K562 (cell line): Measurements from ENCODE around the gene SPEM2.

Experiments
- BCLAF1 ChIP-seq, 2 experiments: fragments of 450-650 bp in 1 of 2; IDR thresholded peaks; 2 replicates each; pipeline ENCODE4 v1.6.1; 2011 to 2017; ENCODE audit warnings: low read depth in 2 of 2, antibody characterized with exemption in 1 of 2, borderline replicate concordance in 1 of 2, low read length in 1 of 2, mild to moderate bottlenecking in 1 of 2, mixed read lengths in 1 of 2; ENCODE audit not compliant: control insufficient read depth in 1 of 2
- CBX1 ChIP-seq: sonication (generic); IDR thresholded peaks from 2 replicates; pipeline ENCODE4 v1.6.1; 2016; ENCODE audit warnings: antibody characterized with exemption, low read depth, mild to moderate bottlenecking
- CBX8 ChIP-seq: fragments of 200-600 bp; sonication (generic); IDR thresholded peaks from 2 replicates; pipeline ENCODE4 v1.6.1; 2012; ENCODE audit warnings: borderline replicate concordance, mixed run types, low read depth, mild to moderate bottlenecking, moderate library complexity, mixed read lengths, low read length, control low read depth, inconsistent platforms; ENCODE audit not compliant: poor library complexity, severe bottlenecking; ENCODE audit errors: extremely low read depth
- FOXK1 ChIP-seq: sonication (generic); formaldehyde crosslinking; IDR thresholded peaks from 2 replicates; pipeline ENCODE4 v1.8.0; 2022; ENCODE audit warnings: missing genetic modification reagents, mild to moderate bottlenecking, borderline replicate concordance
- POLR2AphosphoS5 ChIP-seq: IDR thresholded peaks from 2 replicates; pipeline ENCODE4 v1.6.1; 2011; ENCODE audit warnings: mild to moderate bottlenecking, low read depth, low read length, moderate library complexity; ENCODE audit not compliant: control insufficient read depth, insufficient read depth
- SIN3A ChIP-seq, 2 experiments: fragments of 150-350 bp in 1 of 2; IDR thresholded peaks; 2 replicates each; pipeline ENCODE4 v1.6.1; 2011 to 2016; ENCODE audit warnings: borderline replicate concordance in 2 of 2, low read depth in 2 of 2, low read length in 2 of 2, mild to moderate bottlenecking in 2 of 2, moderate library complexity in 2 of 2; ENCODE audit not compliant: control insufficient read depth in 1 of 2
- SMAD3 ChIP-seq: fragments of 450-650 bp; formaldehyde crosslinking; conservative IDR thresholded peaks from 2 replicates; pipeline ENCODE4 v1.4.0; 2020; ENCODE audit warnings: mild to moderate bottlenecking
- TAF1 ChIP-seq: IDR thresholded peaks from 2 replicates; pipeline ENCODE4 v1.6.1; 2011; ENCODE audit warnings: mild to moderate bottlenecking, low read length, moderate library complexity; ENCODE audit not compliant: insufficient read depth, control insufficient read depth, severe bottlenecking; ENCODE audit errors: extremely low read depth
- TEAD1 ChIP-seq, 2 experiments: fragments of 450-650 bp in 1 of 2; sonication (generic) in 1 of 2; formaldehyde crosslinking; IDR thresholded peaks; 2 replicates each; pipeline versions ENCODE4 v1.4.0 to v1.8.0; 2020 to 2022; ENCODE audit warnings: mild to moderate bottlenecking in 2 of 2, missing genetic modification reagents in 1 of 2
- ZBTB49 ChIP-seq: sonication (generic); formaldehyde crosslinking; IDR thresholded peaks from 2 replicates; pipeline ENCODE4 v1.8.0; 2022; ENCODE audit warnings: missing genetic modification reagents, mild to moderate bottlenecking, borderline replicate concordance
- ZNF780A ChIP-seq: fragments of 250-450 bp; sonication (Bioruptor Pico); IDR thresholded peaks from 2 replicates; pipeline ENCODE4 v1.5.0; 2021; ENCODE audit warnings: mild to moderate bottlenecking
- TF ChIP-seq, protein P1 (sequence below), 3 experiments: IDR thresholded peaks in 2 of 3; conservative IDR thresholded peaks in 1 of 3; 2 replicates each; pipeline ENCODE4 v1.5.1; 2011 to 2012; ENCODE audit warnings: low read length in 3 of 3, mild to moderate bottlenecking in 3 of 3, control low read depth in 2 of 3, improper control_type of control experiment in 1 of 3, inconsistent platforms in 1 of 3, low read depth in 1 of 3, mixed read lengths in 1 of 3, moderate library complexity in 1 of 3; ENCODE audit not compliant: insufficient read depth in 2 of 3
- TF ChIP-seq, protein P2 (sequence below): fragments of 450-650 bp; IDR thresholded peaks from 2 replicates; pipeline ENCODE4 v1.6.1; 2016

GRCh38 chr17:7407082-7407481, 18.3 kb upstream of the SPEM2 start:
- TF ChIP-seq, protein P1, sequence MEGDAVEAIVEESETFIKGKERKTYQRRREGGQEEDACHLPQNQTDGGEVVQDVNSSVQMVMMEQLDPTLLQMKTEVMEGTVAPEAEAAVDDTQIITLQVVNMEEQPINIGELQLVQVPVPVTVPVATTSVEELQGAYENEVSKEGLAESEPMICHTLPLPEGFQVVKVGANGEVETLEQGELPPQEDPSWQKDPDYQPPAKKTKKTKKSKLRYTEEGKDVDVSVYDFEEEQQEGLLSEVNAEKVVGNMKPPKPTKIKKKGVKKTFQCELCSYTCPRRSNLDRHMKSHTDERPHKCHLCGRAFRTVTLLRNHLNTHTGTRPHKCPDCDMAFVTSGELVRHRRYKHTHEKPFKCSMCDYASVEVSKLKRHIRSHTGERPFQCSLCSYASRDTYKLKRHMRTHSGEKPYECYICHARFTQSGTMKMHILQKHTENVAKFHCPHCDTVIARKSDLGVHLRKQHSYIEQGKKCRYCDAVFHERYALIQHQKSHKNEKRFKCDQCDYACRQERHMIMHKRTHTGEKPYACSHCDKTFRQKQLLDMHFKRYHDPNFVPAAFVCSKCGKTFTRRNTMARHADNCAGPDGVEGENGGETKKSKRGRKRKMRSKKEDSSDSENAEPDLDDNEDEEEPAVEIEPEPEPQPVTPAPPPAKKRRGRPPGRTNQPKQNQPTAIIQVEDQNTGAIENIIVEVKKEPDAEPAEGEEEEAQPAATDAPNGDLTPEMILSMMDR (IDR thresholded peaks at IDR 0.05 in 2 of 3, conservative IDR thresholded peaks at IDR 0.05 in 1 of 3; ENCODE audit: insufficient read depth in 2 of 3, low read depth in 1 of 3, low read length in 3 of 3) = no peak
- no peak for TF ChIP-seq BCLAF1 (IDR thresholded peaks at IDR 0.05; ENCODE audit: borderline replicate concordance in 1 of 2, control insufficient read depth in 1 of 2, low read depth in 2 of 2, low read length in 1 of 2)
- TF ChIP-seq CBX1 = no peak
- TF ChIP-seq CBX8 = no peak
- TF ChIP-seq TAF1 = no peak
- TF ChIP-seq, protein P2, sequence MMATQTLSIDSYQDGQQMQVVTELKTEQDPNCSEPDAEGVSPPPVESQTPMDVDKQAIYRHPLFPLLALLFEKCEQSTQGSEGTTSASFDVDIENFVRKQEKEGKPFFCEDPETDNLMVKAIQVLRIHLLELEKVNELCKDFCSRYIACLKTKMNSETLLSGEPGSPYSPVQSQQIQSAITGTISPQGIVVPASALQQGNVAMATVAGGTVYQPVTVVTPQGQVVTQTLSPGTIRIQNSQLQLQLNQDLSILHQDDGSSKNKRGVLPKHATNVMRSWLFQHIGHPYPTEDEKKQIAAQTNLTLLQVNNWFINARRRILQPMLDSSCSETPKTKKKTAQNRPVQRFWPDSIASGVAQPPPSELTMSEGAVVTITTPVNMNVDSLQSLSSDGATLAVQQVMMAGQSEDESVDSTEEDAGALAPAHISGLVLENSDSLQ = no peak
- no peak for TF ChIP-seq ZNF780A (CRISPR knock-in tag)
- TF ChIP-seq SMAD3 (CRISPR knock-in tag) = no peak
- no peak for TF ChIP-seq FOXK1
- no peak for TF ChIP-seq SIN3A (IDR thresholded peaks at IDR 0.05; ENCODE audit: borderline replicate concordance in 2 of 2, control insufficient read depth in 1 of 2, low read depth in 2 of 2, low read length in 2 of 2)
- no peak for TF ChIP-seq TEAD1 (CRISPR knock-in tag; IDR thresholded peaks at IDR 0.05)
- no peak for TF ChIP-seq POLR2AphosphoS5
- TF ChIP-seq ZBTB49 (CRISPR knock-in tag) = no peak
